Prostate gland (tissue), 2 donors: ENCODE data around the gene NUDT4B.
"Not testable (repeated sequence)": the region's sequence is repeated elsewhere in the genome, so short reads cannot be mapped to it uniquely, and the experiment has no call there.

Source experiments
- CTCF ChIP-seq, 4 experiments: fragments of 200-600 bp in 2 of 4; fragments of 450-650 bp in 2 of 4; sonication (generic) in 2 of 4; IDR thresholded peaks; 1 replicate in 3 of 4; 2 replicates in 1 of 4; pipeline ENCODE4 v1.5.1; 2016 to 2019; ENCODE audit warnings: antibody characterized with exemption in 4 of 4, mild to moderate bottlenecking in 2 of 4, moderate library complexity in 2 of 4
- POLR2A ChIP-seq: fragments of 450-650 bp; IDR thresholded peaks from one replicate; pipeline ENCODE4 v1.6.1; 2016; ENCODE audit warnings: antibody characterized with exemption, mild to moderate bottlenecking
- POLR2AphosphoS5 ChIP-seq: sonication (generic); formaldehyde crosslinking; IDR thresholded peaks from one replicate; pipeline ENCODE4 v1.6.1; 2017; ENCODE audit warnings: antibody characterized with exemption

GRCh38 chr1:148749335-148749681 is 734 bp downstream of the NUDT4B start:
- TF ChIP-seq POLR2A; CTCF (IDR thresholded peaks at IDR 0.05); POLR2AphosphoS5: not testable (repeated sequence)
